Measurements from ENCODE around the gene SH3TC1. TPM values are rescaled to one million over a fixed set of nuclear protein-coding genes. Genes with fewer than 3 reads are reported as not detected.

Gene SH3TC1
- total and polyA plus RNA-seq, 2 of the 8 experiments (the other 6 are each of a cell fraction or from before 2014, with no cell fraction given) = 0.15 TPM; not detected in 1

GRCh38 chr4:8238515-8239053 is 39.5 kb downstream of the SH3TC1 start:
- H2BK20ac ChIP-seq (ENCODE audit: low read length) = no peak overlapping the region
- no peaks in the 10 kb centered on the region for H3K27me3 ChIP-seq (replicated peaks in 1 of 4; ENCODE audit: control insufficient read depth in 3 of 4, extremely low read depth in 1 of 4, insufficient read depth in 3 of 4, low read length in 3 of 4)
- no peak overlapping the region; a peak in 1 of 8 replicates for H3K4me3 ChIP-seq (ENCODE audit: extremely low read depth in 1 of 4, insufficient read depth in 2 of 4, low read depth in 3 of 4, low read length in 4 of 4)
- H2BK120ac ChIP-seq (replicated peaks; ENCODE audit: low read depth, low read length) = no peak overlapping the region
- peaks cover 0 to 10% of the 10 kb centered on the region in 2 experiments for H4K20me1 ChIP-seq (replicated peaks in 1 of 2; ENCODE audit: control insufficient read depth in 1 of 2, insufficient read depth in 2 of 2, low read length in 2 of 2)
- H2BK12ac ChIP-seq (ENCODE audit: low read depth, low read length) = no peak overlapping the region
- POLR2A ChIA-PET (ENCODE audit: partially characterized antibody) = no interaction called here
- DNase-seq (ENCODE audit: low read depth in 1 of 2, low spot score in 2 of 2) = peak in 1 of 2 experiments; percentile 83
- H3K9me3 ChIP-seq (ENCODE audit: insufficient read depth in 2 of 2, low read depth in 1 of 2, low read length in 1 of 2) = no peaks in the 10 kb centered on the region; a peak in 1 of 4 replicates
- H3K4me1 ChIP-seq (replicated peaks in 1 of 4; ENCODE audit: control insufficient read depth in 3 of 4, insufficient read depth in 4 of 4, low read length in 3 of 4) = peaks cover 0 to 8% (median 3%) of the 10 kb centered on the region in 4 experiments; a peak in 6 of 7 replicates
- no peak overlapping the region; the same call in 1 of the 2 replicates for H2BK5ac ChIP-seq (ENCODE audit: low read depth, low read length)
- H2AFZ ChIP-seq (ENCODE audit: low read length) = no peak overlapping the region
- peak overlapping the region in 1 of 2 experiments; percentile 14; a peak in 1 of 4 replicates for H3K4me2 ChIP-seq (ENCODE audit: insufficient read depth in 1 of 2, low read depth in 2 of 2, low read length in 2 of 2)
- H3K36me3 ChIP-seq (ENCODE audit: control insufficient read depth in 2 of 4, insufficient read depth in 4 of 4, low read length in 3 of 4) = no peaks in the 10 kb centered on the region; a peak in 1 of 8 replicates
- H3K14ac ChIP-seq (ENCODE audit: insufficient read length) = no peak overlapping the region
- TF ChIP-seq, protein P1, sequence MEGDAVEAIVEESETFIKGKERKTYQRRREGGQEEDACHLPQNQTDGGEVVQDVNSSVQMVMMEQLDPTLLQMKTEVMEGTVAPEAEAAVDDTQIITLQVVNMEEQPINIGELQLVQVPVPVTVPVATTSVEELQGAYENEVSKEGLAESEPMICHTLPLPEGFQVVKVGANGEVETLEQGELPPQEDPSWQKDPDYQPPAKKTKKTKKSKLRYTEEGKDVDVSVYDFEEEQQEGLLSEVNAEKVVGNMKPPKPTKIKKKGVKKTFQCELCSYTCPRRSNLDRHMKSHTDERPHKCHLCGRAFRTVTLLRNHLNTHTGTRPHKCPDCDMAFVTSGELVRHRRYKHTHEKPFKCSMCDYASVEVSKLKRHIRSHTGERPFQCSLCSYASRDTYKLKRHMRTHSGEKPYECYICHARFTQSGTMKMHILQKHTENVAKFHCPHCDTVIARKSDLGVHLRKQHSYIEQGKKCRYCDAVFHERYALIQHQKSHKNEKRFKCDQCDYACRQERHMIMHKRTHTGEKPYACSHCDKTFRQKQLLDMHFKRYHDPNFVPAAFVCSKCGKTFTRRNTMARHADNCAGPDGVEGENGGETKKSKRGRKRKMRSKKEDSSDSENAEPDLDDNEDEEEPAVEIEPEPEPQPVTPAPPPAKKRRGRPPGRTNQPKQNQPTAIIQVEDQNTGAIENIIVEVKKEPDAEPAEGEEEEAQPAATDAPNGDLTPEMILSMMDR (IDR thresholded peaks at IDR 0.05; ENCODE audit: control extremely low read depth in 1 of 3, insufficient read depth in 1 of 3, low read depth in 1 of 3, low read length in 3 of 3) = peak in 2 of 3 experiments; percentile 67 to 80; a peak in 3 of 4 replicates
- peak; percentile 51 to 65 for TF ChIP-seq RAD21 (IDR thresholded peaks at IDR 0.05 in 1 of 2, conservative IDR thresholded peaks at IDR 0.05 in 1 of 2; ENCODE audit: low read depth in 2 of 2, low read length in 2 of 2)
- TF ChIP-seq, protein P2, sequence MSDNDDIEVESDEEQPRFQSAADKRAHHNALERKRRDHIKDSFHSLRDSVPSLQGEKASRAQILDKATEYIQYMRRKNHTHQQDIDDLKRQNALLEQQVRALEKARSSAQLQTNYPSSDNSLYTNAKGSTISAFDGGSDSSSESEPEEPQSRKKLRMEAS (IDR thresholded peaks at IDR 0.05) = no peak
- TF ChIP-seq GTF2F1 (IDR thresholded peaks at IDR 0.05; ENCODE audit: borderline replicate concordance, low read depth, low read length) = no peak
- no peaks in the 10 kb centered on the region for H3K79me2 ChIP-seq (ENCODE audit: control insufficient read depth in 1 of 2, insufficient read depth in 2 of 2, low read length in 2 of 2)
- H3K9ac ChIP-seq (replicated peaks in 1 of 4; ENCODE audit: extremely low read depth in 1 of 4, low read depth in 3 of 4, low read length in 3 of 4) = no peak overlapping the region
- H3K56ac ChIP-seq (replicated peaks; ENCODE audit: insufficient read length, low read depth, low read length) = no peak overlapping the region
- no peak overlapping the region for H4K5ac ChIP-seq (ENCODE audit: insufficient read length, low read depth, low read length)
- H4K8ac ChIP-seq (ENCODE audit: extremely low read depth, insufficient read depth, low read length) = no peak overlapping the region; the same call in 1 of the 2 replicates
- CTCF ChIA-PET (ENCODE audit: partially characterized antibody) = interaction anchor here (0.7 to 5.1 kb wide), 12 partner anchors 12 to 169 kb away, joined by 3 to 68 read pairs (median 4); no protein-coding TSS in a partner anchor
- FAIRE-seq = no peak
- peaks cover 8% of the 10 kb centered on the region; the same call in 1 of the 2 replicates for H3K23me2 ChIP-seq (ENCODE audit: low read depth, low read length)
- H2BK15ac ChIP-seq (ENCODE audit: low read length) = 0 out of 2 replicates have a peak overlapping the region, but pooled peaks have one; percentile 94
- peaks cover 3% of the 10 kb centered on the region; the same call in 1 of the 2 replicates for H3K79me1 ChIP-seq (ENCODE audit: low read depth, low read length)
- H3K4ac ChIP-seq (replicated peaks; ENCODE audit: insufficient read length, low read depth, low read length) = peak overlapping the region; percentile 99
- H3K18ac ChIP-seq (ENCODE audit: extremely low read depth, low read length) = no peak overlapping the region
- WGBS, 2 experiments (ENCODE audit: extremely low coverage in 1 of 2, insufficient coverage in 1 of 2, insufficient read length in 1 of 2, insufficient replicate concordance in 2 of 2, low coverage in 1 of 2, low lambda C conversion rate in 2 of 2, missing lambda C conversion rate in 1 of 2) = 39% methylated on average over 15 of the region's 17 CpGs; no CpG with 5 or more reads in 1 of the 2 experiments
- H3K27ac ChIP-seq (ENCODE audit: low read depth, low read length) = no peak overlapping the region
- H3K23ac ChIP-seq (ENCODE audit: insufficient read length) = no peak overlapping the region
- H4K91ac ChIP-seq (replicated peaks; ENCODE audit: insufficient read length, low read length) = peak overlapping the region; percentile 8
- H2AK5ac ChIP-seq (ENCODE audit: low read depth, low read length) = no peak overlapping the region
